ENCODE measurements around the gene MAST4.

Gene MAST4

DNA sequence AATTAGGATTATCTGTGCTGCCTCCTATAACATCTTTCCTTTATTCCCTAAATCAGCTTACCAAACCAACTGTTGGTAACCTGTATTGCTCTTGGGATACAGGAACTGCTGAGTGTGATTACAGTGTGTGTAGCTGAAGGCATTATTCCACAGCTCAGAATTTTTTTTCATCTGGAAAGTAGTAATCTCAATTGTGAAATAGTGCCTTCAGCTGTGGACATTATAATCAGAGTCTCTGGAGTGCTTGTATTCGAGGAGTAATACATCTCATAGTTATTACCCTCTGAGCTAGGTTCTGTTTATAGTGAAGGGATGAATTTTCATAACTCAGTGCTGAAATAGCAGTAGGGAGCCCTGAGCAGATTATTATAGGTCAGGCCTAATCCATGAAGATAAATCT, 199.5 kb downstream of the MAST4 start:
- no peak overlapping the region for H2AFZ ChIP-seq (ENCODE audit: low read depth, low read length)
- H3K4ac ChIP-seq (ENCODE audit: low read depth in 1 of 2, low read length in 2 of 2): no peak overlapping the region
- no peaks in the 10 kb centered on the region for H3K4me1 ChIP-seq (ENCODE audit: control insufficient read depth, insufficient read depth, low read depth, low read length)
- WGBS: 71% methylated on average over 1 of the region's 1 CpG
- no peak overlapping the region for H2AK5ac ChIP-seq (ENCODE audit: low read length, severe bottlenecking)
- no peak overlapping the region for H4K91ac ChIP-seq (ENCODE audit: low read length)
- H3K36me3 ChIP-seq (ENCODE audit: control insufficient read depth in 1 of 2, insufficient read depth in 2 of 2, low read depth in 1 of 2, low read length in 2 of 2): no peaks in the 10 kb centered on the region
- no peak overlapping the region for H3K27ac ChIP-seq (ENCODE audit: low read length, poor library complexity, severe bottlenecking)
- no peak for DNase-seq
- no peak overlapping the region for H3K4me3 ChIP-seq (ENCODE audit: insufficient read depth in 1 of 2, low read depth in 1 of 2, low read length in 2 of 2)
- peaks cover 10 to 22% of the 10 kb centered on the region in 2 experiments for H3K27me3 ChIP-seq (ENCODE audit: control insufficient read depth in 1 of 2, insufficient read depth in 1 of 2, low read length in 2 of 2)
- no peaks in the 10 kb centered on the region for H3K9me3 ChIP-seq (ENCODE audit: control insufficient read depth, low read length)
- no peak overlapping the region for H3K18ac ChIP-seq (ENCODE audit: low read depth in 1 of 2, low read length in 2 of 2)
- H2BK5ac ChIP-seq (ENCODE audit: low read depth, low read length, poor library complexity, severe bottlenecking): no peak overlapping the region
- H4K8ac ChIP-seq (ENCODE audit: low read length): no peak overlapping the region
- H2BK120ac ChIP-seq (ENCODE audit: low read depth, low read length): no peak overlapping the region
- no peak overlapping the region for H2BK15ac ChIP-seq (ENCODE audit: low read depth, poor library complexity, severe bottlenecking)
- no peak overlapping the region for H3K9ac ChIP-seq (ENCODE audit: low read length)
- H3K4me2 ChIP-seq (ENCODE audit: low read length, poor library complexity, severe bottlenecking): no peak overlapping the region
- H3K23ac ChIP-seq (ENCODE audit: low read length in 2 of 2): no peak overlapping the region
- H3K14ac ChIP-seq (ENCODE audit: low read length in 2 of 2): no peak overlapping the region
- no peaks in the 10 kb centered on the region for H3K79me1 ChIP-seq (replicated peaks; ENCODE audit: low read length, poor library complexity, severe bottlenecking)
- H2BK12ac ChIP-seq (ENCODE audit: low read length in 2 of 2): no peak overlapping the region

DNA sequence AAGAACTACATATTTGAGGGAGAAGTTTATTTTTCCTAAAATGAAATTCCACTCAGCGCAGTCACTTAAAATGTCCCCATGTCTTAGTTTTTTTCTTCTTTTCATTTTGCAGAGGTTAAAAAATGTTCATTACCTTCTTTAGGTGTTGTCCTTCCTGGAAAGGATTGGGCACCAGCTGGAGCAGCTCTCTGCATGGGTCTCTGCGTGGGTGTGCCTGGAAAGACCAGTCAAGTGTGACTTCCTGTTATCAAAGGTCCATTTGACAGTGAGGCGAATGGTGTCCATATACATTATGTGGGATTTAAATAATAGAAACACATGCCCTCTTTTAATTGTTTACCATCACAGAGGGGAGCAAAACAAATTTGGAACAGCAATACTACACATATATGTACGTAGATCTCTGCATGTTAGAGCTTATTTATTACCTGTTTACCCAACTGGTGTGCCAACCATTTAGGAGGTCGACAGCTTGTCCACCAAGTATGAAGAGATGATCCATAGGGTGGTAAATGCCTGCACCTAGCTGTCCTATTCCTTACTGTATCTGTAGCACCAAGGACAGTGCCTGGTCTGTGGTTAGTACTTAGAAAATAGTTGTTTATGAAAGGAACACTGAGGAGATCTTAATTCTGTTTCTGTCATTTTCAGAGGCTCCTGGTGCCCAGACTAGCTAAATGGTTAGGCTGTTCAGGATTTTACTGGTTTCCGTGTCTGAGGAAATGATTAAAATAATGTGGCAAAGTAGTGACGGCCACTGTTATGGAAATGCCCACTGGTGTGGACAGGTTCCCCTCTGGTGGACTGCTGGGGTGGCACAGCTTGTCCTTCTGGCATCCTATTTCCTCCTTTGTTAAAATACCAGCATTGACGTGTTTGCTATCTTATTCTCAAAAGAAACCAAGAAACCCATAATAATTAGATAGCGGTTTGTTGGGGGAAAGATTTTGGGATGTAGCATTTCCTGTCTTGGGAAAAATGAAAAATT, 200.4 kb downstream of the MAST4 start:
- no peak overlapping the region for H4K8ac ChIP-seq (ENCODE audit: low read length)
- no peaks in the 10 kb centered on the region for H3K4me1 ChIP-seq (ENCODE audit: control insufficient read depth, insufficient read depth, low read depth, low read length)
- no peaks in the 10 kb centered on the region for H3K79me1 ChIP-seq (replicated peaks; ENCODE audit: low read length, poor library complexity, severe bottlenecking)
- peak; percentile 8 for DNase-seq
- no peaks in the 10 kb centered on the region for H3K9me3 ChIP-seq (ENCODE audit: control insufficient read depth, low read length)
- H2AFZ ChIP-seq (ENCODE audit: low read depth, low read length): no peak overlapping the region
- no peak overlapping the region for H3K27ac ChIP-seq (ENCODE audit: low read length, poor library complexity, severe bottlenecking)
- H2BK15ac ChIP-seq (ENCODE audit: low read depth, poor library complexity, severe bottlenecking): no peak overlapping the region
- no peaks in the 10 kb centered on the region for H3K36me3 ChIP-seq (ENCODE audit: control insufficient read depth in 1 of 2, insufficient read depth in 2 of 2, low read depth in 1 of 2, low read length in 2 of 2)
- no peak overlapping the region for H2BK5ac ChIP-seq (ENCODE audit: low read depth, low read length, poor library complexity, severe bottlenecking)
- no peak overlapping the region for H3K14ac ChIP-seq (ENCODE audit: low read length in 2 of 2)
- H3K9ac ChIP-seq (ENCODE audit: low read length): no peak overlapping the region
- H3K4ac ChIP-seq (ENCODE audit: low read depth in 1 of 2, low read length in 2 of 2): no peak overlapping the region
- no peak overlapping the region for H2BK120ac ChIP-seq (ENCODE audit: low read depth, low read length)
- H3K18ac ChIP-seq (ENCODE audit: low read depth in 1 of 2, low read length in 2 of 2): no peak overlapping the region
- H3K4me2 ChIP-seq (ENCODE audit: low read length, poor library complexity, severe bottlenecking): no peak overlapping the region
- no peak overlapping the region for H4K91ac ChIP-seq (ENCODE audit: low read length)
- H2BK12ac ChIP-seq (ENCODE audit: low read length in 2 of 2): no peak overlapping the region
- no peak overlapping the region for H3K4me3 ChIP-seq (ENCODE audit: insufficient read depth in 1 of 2, low read depth in 1 of 2, low read length in 2 of 2)
- no peak overlapping the region for H2AK5ac ChIP-seq (ENCODE audit: low read length, severe bottlenecking)
- H3K23ac ChIP-seq (ENCODE audit: low read length in 2 of 2): no peak overlapping the region
- 76% methylated on average over 5 of the region's 9 CpGs for WGBS
- peaks cover 10 to 22% of the 10 kb centered on the region in 2 experiments for H3K27me3 ChIP-seq (ENCODE audit: control insufficient read depth in 1 of 2, insufficient read depth in 1 of 2, low read length in 2 of 2)

DNA sequence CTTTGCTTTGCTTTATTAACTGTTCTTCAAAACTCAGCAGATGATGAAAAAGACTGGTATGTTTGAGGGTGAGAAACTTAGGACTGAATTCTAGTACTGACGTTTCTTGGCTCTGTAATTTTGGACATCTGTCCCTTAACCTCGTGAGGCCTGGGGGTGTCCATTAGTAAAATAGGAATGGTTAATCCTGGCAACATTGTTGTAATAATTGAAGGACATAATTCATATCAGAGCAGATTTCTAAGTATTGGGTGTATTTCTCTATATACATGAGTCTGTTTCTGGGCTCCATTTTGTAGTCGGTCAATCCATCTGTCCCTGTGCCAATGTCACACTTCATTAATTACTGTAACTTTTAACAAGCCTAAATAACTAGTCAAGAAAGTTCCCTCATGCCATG, 206.7 kb downstream of the MAST4 start:
- Histone ChIP-seq H4K8ac (ENCODE audit: low read length) (no peak overlapping the region), H3K27ac (ENCODE audit: low read length, poor library complexity, severe bottlenecking) (no peak overlapping the region), H3K18ac (ENCODE audit: low read depth in 1 of 2, low read length in 2 of 2) (no peak overlapping the region), H3K27me3 (ENCODE audit: control insufficient read depth in 1 of 2, insufficient read depth in 1 of 2, low read length in 2 of 2) (peaks cover 20% of the 10 kb centered on the region in 2 experiments), H3K4me1 (ENCODE audit: control insufficient read depth, insufficient read depth, low read depth, low read length) (peaks cover under 1% of the 10 kb centered on the region), H2AFZ (ENCODE audit: low read depth, low read length) (no peak overlapping the region), H3K4me3 (ENCODE audit: insufficient read depth in 1 of 2, low read depth in 1 of 2, low read length in 2 of 2) (no peak overlapping the region), H3K9ac (ENCODE audit: low read length) (no peak overlapping the region), H3K14ac (ENCODE audit: low read length in 2 of 2) (no peak overlapping the region), H3K9me3 (ENCODE audit: control insufficient read depth, low read length) (no peaks in the 10 kb centered on the region), H2BK15ac (ENCODE audit: low read depth, poor library complexity, severe bottlenecking) (no peak overlapping the region), H2BK5ac (ENCODE audit: low read depth, low read length, poor library complexity, severe bottlenecking) (no peak overlapping the region), H3K36me3 (ENCODE audit: control insufficient read depth in 1 of 2, insufficient read depth in 2 of 2, low read depth in 1 of 2, low read length in 2 of 2) (no peaks in the 10 kb centered on the region), H4K91ac (ENCODE audit: low read length) (no peak overlapping the region), H2BK12ac (ENCODE audit: low read length in 2 of 2) (no peak overlapping the region), H2AK5ac (ENCODE audit: low read length, severe bottlenecking) (no peak overlapping the region), H3K4me2 (ENCODE audit: low read length, poor library complexity, severe bottlenecking) (no peak overlapping the region), H3K4ac (ENCODE audit: low read depth in 1 of 2, low read length in 2 of 2) (no peak overlapping the region), H2BK120ac (ENCODE audit: low read depth, low read length) (no peak overlapping the region), H3K23ac (ENCODE audit: low read length in 2 of 2) (no peak overlapping the region), H3K79me1 (replicated peaks; ENCODE audit: low read length, poor library complexity, severe bottlenecking) (no peaks in the 10 kb centered on the region)
- DNase-seq: no peak
- 88% methylated on average over 2 of the region's 3 CpGs for WGBS

DNA sequence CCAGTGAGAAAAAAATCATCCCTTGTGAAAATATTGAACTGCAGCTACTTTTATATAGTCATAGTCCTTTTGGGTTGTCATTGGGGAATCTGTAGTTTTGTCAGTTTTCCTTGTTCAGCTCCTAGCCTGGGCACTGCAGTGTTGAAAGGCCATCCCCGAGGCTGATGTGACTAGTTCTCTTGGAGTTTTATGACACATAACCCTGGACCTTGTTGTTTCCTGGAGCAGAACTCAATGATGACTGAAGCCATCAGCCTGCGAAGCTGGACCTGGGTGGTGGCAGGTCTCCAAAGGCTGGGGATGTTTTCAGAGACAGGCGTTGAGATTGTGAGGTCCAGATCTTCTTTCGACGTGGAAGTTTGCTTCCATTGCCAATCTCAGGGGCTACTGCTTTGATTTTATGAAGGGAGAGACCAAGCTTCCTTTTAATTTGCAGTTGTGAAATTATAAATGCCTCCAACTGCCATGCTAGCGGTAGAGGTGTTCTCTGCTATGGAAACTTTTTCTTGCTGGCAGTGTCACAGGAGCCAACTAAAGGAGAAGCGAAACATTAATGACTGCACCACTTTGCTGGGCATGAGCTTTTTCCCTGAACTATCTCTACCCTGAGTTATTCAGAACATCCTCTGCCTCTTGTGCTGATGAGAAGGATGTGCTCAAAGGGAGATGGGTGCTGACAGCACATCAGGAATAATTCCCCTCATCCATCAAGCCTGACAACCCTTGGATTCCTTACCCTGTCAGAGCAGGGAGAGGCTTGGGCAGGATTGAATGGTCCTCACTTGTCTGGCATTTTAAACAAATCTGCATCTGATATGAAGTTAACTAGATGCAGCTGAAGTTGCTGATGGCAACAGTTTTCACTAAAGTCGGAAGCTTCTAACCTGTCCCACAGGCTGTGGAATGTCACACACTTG, 209.6 kb downstream of the MAST4 start:
- H3K4ac ChIP-seq (ENCODE audit: low read depth in 1 of 2, low read length in 2 of 2): no peak overlapping the region
- H3K4me1 ChIP-seq (ENCODE audit: control insufficient read depth, insufficient read depth, low read depth, low read length): peaks cover 3% of the 10 kb centered on the region
- no peak overlapping the region for H3K9ac ChIP-seq (ENCODE audit: low read length)
- no peak overlapping the region for H3K27ac ChIP-seq (ENCODE audit: low read length, poor library complexity, severe bottlenecking)
- H2BK5ac ChIP-seq (ENCODE audit: low read depth, low read length, poor library complexity, severe bottlenecking): no peak overlapping the region
- no peaks in the 10 kb centered on the region for H3K36me3 ChIP-seq (ENCODE audit: control insufficient read depth in 1 of 2, insufficient read depth in 2 of 2, low read depth in 1 of 2, low read length in 2 of 2)
- H3K4me2 ChIP-seq (ENCODE audit: low read length, poor library complexity, severe bottlenecking): no peak overlapping the region
- no peak overlapping the region for H4K91ac ChIP-seq (ENCODE audit: low read length)
- DNase-seq: no peak
- H3K23ac ChIP-seq (ENCODE audit: low read length in 2 of 2): no peak overlapping the region
- H3K18ac ChIP-seq (ENCODE audit: low read depth in 1 of 2, low read length in 2 of 2): no peak overlapping the region
- no peak overlapping the region for H2AK5ac ChIP-seq (ENCODE audit: low read length, severe bottlenecking)
- H2AFZ ChIP-seq (ENCODE audit: low read depth, low read length): no peak overlapping the region
- H2BK120ac ChIP-seq (ENCODE audit: low read depth, low read length): no peak overlapping the region
- H3K4me3 ChIP-seq (ENCODE audit: insufficient read depth in 1 of 2, low read depth in 1 of 2, low read length in 2 of 2): no peak overlapping the region
- no peaks in the 10 kb centered on the region for H3K79me1 ChIP-seq (replicated peaks; ENCODE audit: low read length, poor library complexity, severe bottlenecking)
- H2BK12ac ChIP-seq (ENCODE audit: low read length in 2 of 2): no peak overlapping the region
- no peak overlapping the region for H4K8ac ChIP-seq (ENCODE audit: low read length)
- peaks cover 3 to 14% of the 10 kb centered on the region in 2 experiments for H3K27me3 ChIP-seq (ENCODE audit: control insufficient read depth in 1 of 2, insufficient read depth in 1 of 2, low read length in 2 of 2)
- H3K14ac ChIP-seq (ENCODE audit: low read length in 2 of 2): no peak overlapping the region
- H2BK15ac ChIP-seq (ENCODE audit: low read depth, poor library complexity, severe bottlenecking): no peak overlapping the region
- WGBS: 81% methylated on average over 8 of the region's 8 CpGs
- no peaks in the 10 kb centered on the region for H3K9me3 ChIP-seq (ENCODE audit: control insufficient read depth, low read length)
